ENCODE results near the gene MTSS2. TPM values are rescaled to one million over a fixed set of nuclear protein-coding genes. Genes with fewer than 3 reads are reported as not detected.

Gene MTSS2
- total and polyA plus RNA-seq, 2 of the 8 experiments (the other 6 are each of a cell fraction or from before 2014, with no cell fraction given), result 23.3 to 36.7 TPM

DNA sequence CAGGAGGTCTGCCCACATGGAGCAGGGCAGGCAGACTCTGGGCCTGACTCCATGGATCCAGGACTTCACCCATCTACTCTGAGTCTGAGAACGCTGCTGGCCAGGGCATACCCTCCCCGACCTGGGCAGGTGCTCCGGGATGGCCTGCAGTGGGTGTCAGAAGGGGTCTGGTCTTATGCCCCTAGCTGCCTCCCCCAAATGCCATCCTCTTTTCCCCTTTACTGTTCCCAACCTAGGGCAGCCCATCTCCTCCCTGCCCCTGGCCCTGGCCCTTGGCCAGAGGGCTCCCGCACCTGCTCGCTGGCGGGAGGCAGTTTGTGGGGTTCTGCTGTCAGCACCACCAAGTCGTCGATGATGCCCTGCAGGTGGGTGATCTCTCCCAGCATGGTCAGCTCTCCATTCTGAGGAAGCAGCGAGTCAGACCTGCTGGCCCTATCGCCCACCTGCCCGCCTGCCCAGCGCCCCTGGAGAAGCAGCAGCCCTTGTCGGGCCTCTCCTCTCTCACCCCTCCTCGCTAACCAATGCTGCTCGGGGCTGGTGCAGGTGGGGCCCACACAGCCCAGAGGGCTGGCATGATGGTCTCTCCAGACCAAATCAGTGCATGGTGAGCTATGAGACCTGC, 8.2 kb downstream of the MTSS2 start:
- FAIRE-seq (no peak), DNase-seq (ENCODE audit: low read depth in 1 of 2, low spot score in 2 of 2) (no peak)
- POLR2A ChIA-PET (ENCODE audit: partially characterized antibody), result no interaction called here

More for the DNA sequence above, 8.2 kb downstream of the MTSS2 start:
- WGBS, 2 experiments (ENCODE audit: extremely low coverage in 1 of 2, insufficient coverage in 1 of 2, insufficient read length in 1 of 2, insufficient replicate concordance in 2 of 2, low coverage in 1 of 2, low lambda C conversion rate in 2 of 2, missing lambda C conversion rate in 1 of 2), result 92% methylated on average over 15 of the region's 15 CpGs; no CpG with 5 or more reads in 1 of the 2 experiments
- Histone ChIP-seq H3K4me2 (ENCODE audit: insufficient read depth in 1 of 2, low read depth in 2 of 2, low read length in 2 of 2) (no peak overlapping the region), H3K14ac (ENCODE audit: insufficient read length) (no peak overlapping the region), H4K5ac (ENCODE audit: insufficient read length, low read depth, low read length) (no peak overlapping the region), H3K79me1 (ENCODE audit: low read depth, low read length) (no peaks in the 10 kb centered on the region), H2BK15ac (ENCODE audit: low read length) (no peak overlapping the region), H3K4me3 (ENCODE audit: extremely low read depth in 1 of 4, insufficient read depth in 2 of 4, low read depth in 3 of 4, low read length in 4 of 4) (no peak overlapping the region), H3K36me3 (ENCODE audit: control insufficient read depth in 2 of 4, insufficient read depth in 4 of 4, low read length in 3 of 4) (peaks cover 0 to 12% (median 1%) of the 10 kb centered on the region in 4 experiments; a peak in 2 of 8 replicates), H3K23ac (ENCODE audit: insufficient read length) (no peak overlapping the region), H3K56ac (replicated peaks; ENCODE audit: insufficient read length, low read depth, low read length) (no peak overlapping the region), H3K23me2 (ENCODE audit: low read depth, low read length) (no peaks in the 10 kb centered on the region), H4K91ac (replicated peaks; ENCODE audit: insufficient read length, low read length) (no peak overlapping the region), H3K9ac (replicated peaks in 1 of 4; ENCODE audit: extremely low read depth in 1 of 4, low read depth in 3 of 4, low read length in 3 of 4) (no peak overlapping the region), H3K9me3 (ENCODE audit: insufficient read depth in 2 of 2, low read depth in 1 of 2, low read length in 1 of 2) (no peaks in the 10 kb centered on the region), H3K4ac (replicated peaks; ENCODE audit: insufficient read length, low read depth, low read length) (no peak overlapping the region), H2AK5ac (ENCODE audit: low read depth, low read length) (no peak overlapping the region), H4K20me1 (replicated peaks in 1 of 2; ENCODE audit: control insufficient read depth in 1 of 2, insufficient read depth in 2 of 2, low read length in 2 of 2) (peaks cover 0 to 8% of the 10 kb centered on the region in 2 experiments), H4K8ac (ENCODE audit: extremely low read depth, insufficient read depth, low read length) (no peak overlapping the region), H3K27me3 (replicated peaks in 1 of 4; ENCODE audit: control insufficient read depth in 3 of 4, extremely low read depth in 1 of 4, insufficient read depth in 3 of 4, low read length in 3 of 4) (no peaks in the 10 kb centered on the region), H3K79me2 (ENCODE audit: control insufficient read depth in 1 of 2, insufficient read depth in 2 of 2, low read length in 2 of 2) (no peaks in the 10 kb centered on the region), H3K4me1 (replicated peaks in 1 of 4; ENCODE audit: control insufficient read depth in 3 of 4, insufficient read depth in 4 of 4, low read length in 3 of 4) (peaks cover 0 to 11% (median 3%) of the 10 kb centered on the region in 4 experiments; a peak in 3 of 7 replicates), H2BK120ac (replicated peaks; ENCODE audit: low read depth, low read length) (no peak overlapping the region), H2AFZ (ENCODE audit: low read length) (no peak overlapping the region), H2BK5ac (ENCODE audit: low read depth, low read length) (no peak overlapping the region), H3K18ac (ENCODE audit: extremely low read depth, low read length) (no peak overlapping the region), H2BK20ac (ENCODE audit: low read length) (no peak overlapping the region), H2BK12ac (ENCODE audit: low read depth, low read length) (no peak overlapping the region), H3K27ac (ENCODE audit: low read depth, low read length) (no peak overlapping the region)
- CTCF ChIA-PET (ENCODE audit: partially characterized antibody), result interaction anchor here (0.6 to 8.0 kb wide), 6 partner anchors 10 to 98 kb away, joined by 3 to 141 read pairs (median 6); no protein-coding TSS in a partner anchor
- TF ChIP-seq HDAC2 (IDR thresholded peaks at IDR 0.05; ENCODE audit: borderline replicate concordance in 1 of 2, low read depth in 2 of 2, low read length in 2 of 2) (no peak), BCL11A (IDR thresholded peaks at IDR 0.05; ENCODE audit: low read depth in 2 of 2, low read length in 2 of 2) (no peak), RBBP5 (IDR thresholded peaks at IDR 0.05; ENCODE audit: borderline replicate concordance, low read depth, low read length) (no peak), SIX5 (IDR thresholded peaks at IDR 0.05; ENCODE audit: low read depth, low read length) (no peak), SP4 (IDR thresholded peaks at IDR 0.05; ENCODE audit: low read length) (no peak), SUZ12 (IDR thresholded peaks at IDR 0.05; ENCODE audit: low read length) (no peak), SIN3A (conservative IDR thresholded peaks at IDR 0.05 in 1 of 2, IDR thresholded peaks at IDR 0.05 in 1 of 2; ENCODE audit: low read depth in 1 of 2, low read length in 2 of 2) (no peak)
- TF ChIP-seq, protein P1, sequence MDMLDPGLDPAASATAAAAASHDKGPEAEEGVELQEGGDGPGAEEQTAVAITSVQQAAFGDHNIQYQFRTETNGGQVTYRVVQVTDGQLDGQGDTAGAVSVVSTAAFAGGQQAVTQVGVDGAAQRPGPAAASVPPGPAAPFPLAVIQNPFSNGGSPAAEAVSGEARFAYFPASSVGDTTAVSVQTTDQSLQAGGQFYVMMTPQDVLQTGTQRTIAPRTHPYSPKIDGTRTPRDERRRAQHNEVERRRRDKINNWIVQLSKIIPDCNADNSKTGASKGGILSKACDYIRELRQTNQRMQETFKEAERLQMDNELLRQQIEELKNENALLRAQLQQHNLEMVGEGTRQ (IDR thresholded peaks at IDR 0.05; ENCODE audit: low read length), result no peak

Measured in H1 (cell line).